NCI-H2227 (cell line): Measurements from ENCODE around the gene KRTAP4-5.
"Not testable (repeated sequence)": the region's sequence is repeated elsewhere in the genome, so short reads cannot be mapped to it uniquely, and the experiment has no call there.

Experiments used
- DNase-seq: peaks from one replicate; lab custom pipeline; 2025; ENCODE audit not compliant: unreplicated experiment; lab: John Stamatoyannopoulos, UW

Gene KRTAP4-5

GRCh38 chr17:41147531-41148204 lies 2.0 kb downstream of the KRTAP4-5 start:
- no peak for DNase-seq

- no peak for DNase-seq
Observed at GRCh38 chr17:41145261-41145660, 4.4 kb downstream of the KRTAP4-5 start.

- no peak for DNase-seq
Observed at GRCh38 chr17:41144846-41145245, 4.8 kb downstream of the KRTAP4-5 start.

- DNase-seq, result no peak
Observed at GRCh38 chr17:41141361-41141760, 8.3 kb downstream of the KRTAP4-5 start.

- DNase-seq, result no peak
Observed at GRCh38 chr17:41140360-41141131, 9.1 kb downstream of the KRTAP4-5 start, which contains the start of gene KRTAP4-6. TSS of gene KRTAP4-6 (minus strand) at chr17:41140544. CDS start at chr17:41140487, 57 bp downstream.

GRCh38 chr17:41139865-41140264 lies 9.8 kb downstream of the KRTAP4-5 start:
- not testable (repeated sequence) for DNase-seq

- DNase-seq, result no peak
Observed at GRCh38 chr17:41133880-41134735, 15.5 kb downstream of the KRTAP4-5 start.

- DNase-seq, result no peak
Observed at GRCh38 chr17:41131979-41132378, 17.6 kb downstream of the KRTAP4-5 start.

- DNase-seq, result no peak
Observed at GRCh38 chr17:41127371-41127770, 22.3 kb downstream of the KRTAP4-5 start.

GRCh38 chr17:41126412-41126811 lies 23.2 kb downstream of the KRTAP4-5 start:
- DNase-seq, result no peak

- DNase-seq, result no peak
Observed at GRCh38 chr17:41125064-41125463, 24.6 kb downstream of the KRTAP4-5 start.

GRCh38 chr17:41123991-41124371 lies 25.6 kb downstream of the KRTAP4-5 start, which contains the start of gene KRTAP4-12:
TSS of gene KRTAP4-12 (minus strand) at chr17:41124182. CDS start at chr17:41124122, 60 bp downstream.
- not testable (repeated sequence) for DNase-seq

- not testable (repeated sequence) for DNase-seq
Observed at GRCh38 chr17:41123292-41123990, 26.2 kb downstream of the KRTAP4-5 start.

- no peak for DNase-seq
Observed at GRCh38 chr17:41121742-41122141, 27.9 kb downstream of the KRTAP4-5 start.

GRCh38 chr17:41119696-41120690 lies 29.6 kb downstream of the KRTAP4-5 start:
- DNase-seq, result not testable (repeated sequence)

- no peak for DNase-seq
Observed at GRCh38 chr17:41118721-41119120, 30.9 kb downstream of the KRTAP4-5 start.

- DNase-seq, result not testable (repeated sequence)
Observed at GRCh38 chr17:41117846-41118386, 31.7 kb downstream of the KRTAP4-5 start, which contains the start of gene KRTAP4-11. TSS of gene KRTAP4-11 (minus strand) at chr17:41118373. CDS start at chr17:41118315, 58 bp downstream.

- no peak for DNase-seq
Observed at GRCh38 chr17:41116297-41116696, 33.3 kb downstream of the KRTAP4-5 start.
